GM19452 (cell line): ENCODE measurements around the gene MB21D2.
A peak's percentile ranks its signal among the peaks of the same experiment; 100 is the strongest.

ENCODE experiments used
- ATAC-seq: cut with Tn5 transposase; IDR thresholded peaks from one replicate; pipeline ENCODE4 v1.9.1; 2021; ENCODE audit not compliant: unreplicated experiment

The MB21D2 gene

GRCh38 chr3:192835818-192836815 is 81.5 kb downstream of the MB21D2 start:
- ATAC-seq: no peak

GRCh38 chr3:192834428-192834827 is 83.2 kb downstream of the MB21D2 start:
- no peak for ATAC-seq

DNA sequence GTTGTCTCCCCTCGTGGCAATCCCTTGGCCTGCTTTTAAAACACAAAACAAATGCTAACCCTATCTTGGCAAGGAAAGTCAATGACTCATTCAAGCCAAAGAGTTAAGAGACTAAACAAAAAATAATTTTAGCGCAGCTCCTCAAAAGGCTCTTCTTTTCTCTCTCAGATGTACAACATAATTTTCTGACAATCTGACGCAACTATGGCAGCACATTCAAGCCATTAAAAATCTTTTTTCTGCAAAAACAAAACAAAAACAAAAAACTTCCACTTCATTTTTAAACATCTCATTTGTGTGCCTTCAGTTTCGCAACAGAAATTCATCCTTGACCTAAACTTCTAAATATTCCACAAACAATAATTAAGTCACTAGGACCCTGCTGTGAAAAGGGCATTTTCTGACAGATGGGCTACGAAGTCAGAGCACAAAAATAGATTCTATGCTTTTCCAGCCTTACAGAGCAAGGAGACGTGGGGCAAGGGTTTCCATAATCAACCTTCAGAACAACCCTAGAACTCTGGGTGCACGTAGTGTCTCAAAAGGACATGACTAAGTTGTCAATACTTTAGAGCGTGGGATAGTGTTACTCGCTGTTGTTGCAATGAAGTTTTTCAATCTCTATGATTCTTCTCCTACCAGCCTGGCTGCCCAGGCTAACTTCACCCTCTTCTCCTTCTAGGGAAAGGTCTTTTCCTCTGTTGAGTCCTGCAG is 84.3 kb downstream of the MB21D2 start:
- no peak for ATAC-seq

GRCh38 chr3:192831801-192832347 is 85.8 kb downstream of the MB21D2 start:
- ATAC-seq: no peak

GRCh38 chr3:192831111-192831644 is 86.5 kb downstream of the MB21D2 start:
- ATAC-seq: peak; percentile 25

DNA sequence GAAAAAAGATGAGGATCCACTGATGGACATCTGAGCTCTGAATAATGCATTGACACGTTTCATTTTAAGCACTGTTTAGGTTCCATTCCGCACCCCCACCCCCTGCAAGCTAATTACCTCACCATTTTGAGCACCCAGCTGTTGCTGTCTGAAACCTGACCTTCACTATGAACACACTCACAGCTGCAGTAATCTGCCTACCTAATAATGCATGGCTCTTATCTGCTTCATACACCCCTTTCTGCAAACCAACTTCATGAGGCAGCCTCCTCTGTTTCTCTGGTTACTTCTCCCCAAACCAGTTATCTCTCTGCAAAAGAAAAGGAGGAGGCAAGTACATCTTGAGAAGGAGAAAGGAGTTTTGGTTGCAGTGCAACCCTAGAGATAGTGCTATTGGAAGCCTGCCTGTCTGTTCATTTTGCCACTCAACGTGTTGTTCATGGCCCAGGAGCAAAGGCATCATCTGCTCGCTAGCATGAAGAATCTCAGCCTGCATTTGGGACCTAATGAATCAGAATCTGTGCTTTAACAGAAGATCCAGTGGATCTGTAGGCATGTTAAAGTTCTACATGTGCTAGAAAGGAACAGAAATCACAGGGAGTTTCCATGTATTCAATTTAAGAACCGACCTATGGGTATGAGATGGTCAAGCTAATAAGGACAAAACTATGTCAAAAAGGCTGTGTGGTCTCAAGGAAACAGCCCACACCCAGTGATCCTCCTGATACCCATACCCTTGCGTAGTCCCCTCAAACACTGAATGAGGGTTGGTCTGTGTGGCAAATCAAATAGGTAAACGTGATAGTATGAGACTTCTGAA is 87.2 kb downstream of the MB21D2 start:
- peak; percentile 43 for ATAC-seq

DNA sequence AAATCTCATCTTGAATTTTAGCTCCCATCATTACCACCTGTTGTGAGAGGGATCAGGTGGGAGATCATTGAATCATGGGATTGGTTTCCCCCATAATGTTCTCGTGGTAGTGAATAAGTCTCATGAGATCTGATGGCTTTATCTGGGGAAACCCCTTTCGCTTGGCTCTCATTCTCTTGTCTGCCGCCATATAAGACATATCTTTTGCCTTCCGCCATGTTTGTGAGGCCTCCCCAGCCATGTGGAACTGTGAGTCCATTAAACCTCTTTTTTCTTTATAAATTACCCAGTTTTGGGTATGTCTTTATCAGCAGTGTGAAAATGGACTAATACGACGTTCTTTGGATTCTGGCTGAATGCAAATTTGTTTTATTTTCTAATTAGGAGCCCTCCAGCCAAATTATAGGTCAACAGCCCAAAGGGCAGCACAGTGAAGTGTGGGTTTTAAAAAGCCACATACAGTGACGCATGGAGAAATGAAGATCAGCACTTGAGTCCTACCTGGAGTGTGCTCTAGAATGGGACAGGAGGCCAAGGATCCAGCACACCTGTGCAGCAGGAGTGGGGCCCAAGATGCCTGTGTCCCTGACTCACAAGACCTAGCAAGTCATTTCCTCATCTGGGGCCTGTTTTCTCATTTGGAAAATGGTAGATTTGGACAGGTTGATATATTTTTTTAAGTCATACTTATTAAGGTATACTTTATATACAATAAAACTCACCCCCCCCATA is 89.6 kb downstream of the MB21D2 start:
- no peak for ATAC-seq

GRCh38 chr3:192827208-192827607 is 90.4 kb downstream of the MB21D2 start:
- no peak for ATAC-seq

GRCh38 chr3:192826214-192827006 is 91.2 kb downstream of the MB21D2 start:
- ATAC-seq: no peak

DNA sequence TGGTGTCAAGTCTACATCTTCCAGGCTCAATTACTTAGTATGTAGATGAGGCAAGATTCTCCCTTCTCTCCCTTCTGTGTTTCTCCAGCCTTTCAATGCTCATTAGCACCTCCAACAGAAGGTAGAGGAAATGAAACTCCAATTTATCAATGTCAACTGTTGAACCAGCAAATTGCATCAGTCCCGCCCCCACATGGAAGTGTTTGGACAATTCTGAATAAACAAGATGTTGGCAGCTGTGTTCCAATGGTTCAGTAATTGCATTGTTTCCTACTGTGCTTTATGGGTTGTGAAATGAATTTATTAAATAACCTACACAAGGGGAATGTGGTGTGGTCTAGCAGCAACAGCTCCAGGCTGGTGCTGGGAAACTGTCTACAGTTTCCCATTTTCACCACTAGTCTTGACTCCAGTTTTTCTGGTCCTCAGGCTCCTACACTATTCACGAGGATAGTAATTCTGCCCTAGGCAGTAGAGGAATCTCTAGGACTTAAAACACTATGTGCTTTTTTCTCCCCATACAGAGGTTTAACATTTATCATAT is 91.9 kb downstream of the MB21D2 start:
- ATAC-seq: no peak

GRCh38 chr3:192825216-192825615 is 92.4 kb downstream of the MB21D2 start:
- no peak for ATAC-seq

DNA sequence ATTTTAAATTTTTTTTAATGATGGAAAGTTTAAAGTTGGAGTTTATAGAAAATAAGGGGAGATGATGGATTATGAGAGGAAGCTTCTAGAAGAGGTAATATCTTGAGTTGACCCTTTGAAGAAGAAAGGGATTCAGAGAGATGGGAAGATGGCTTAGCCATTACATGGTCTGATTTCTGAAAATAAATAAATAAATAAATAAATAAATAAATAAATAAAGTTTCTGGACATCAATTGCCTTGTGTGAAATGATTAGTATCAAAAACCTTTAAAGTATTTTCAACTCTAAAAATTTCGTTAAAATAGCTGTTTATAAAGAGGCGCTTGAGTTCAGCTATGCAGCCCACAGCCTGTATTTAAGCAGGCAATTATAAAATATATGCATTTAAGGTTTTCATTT is 93.3 kb downstream of the MB21D2 start:
- ATAC-seq: no peak

DNA sequence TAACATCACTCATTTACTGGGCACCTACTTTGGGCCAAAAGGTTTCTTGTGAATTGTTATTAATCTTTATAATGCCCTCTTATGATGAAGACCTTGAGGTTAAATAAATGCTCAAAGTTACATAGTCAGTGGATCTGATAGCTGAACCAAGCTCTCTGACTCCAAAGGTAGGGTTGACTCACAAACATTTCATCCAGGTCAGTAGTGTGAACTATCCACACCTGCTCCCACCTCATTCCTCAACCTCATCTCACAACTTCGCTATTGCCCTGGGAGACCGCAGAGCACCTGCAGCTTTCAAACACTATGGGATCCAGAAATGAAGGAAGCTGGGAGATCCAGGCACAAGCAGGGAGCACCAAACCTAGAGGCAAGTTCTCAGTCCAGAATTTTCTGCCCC is 96.5 kb downstream of the MB21D2 start:
- no peak for ATAC-seq

DNA sequence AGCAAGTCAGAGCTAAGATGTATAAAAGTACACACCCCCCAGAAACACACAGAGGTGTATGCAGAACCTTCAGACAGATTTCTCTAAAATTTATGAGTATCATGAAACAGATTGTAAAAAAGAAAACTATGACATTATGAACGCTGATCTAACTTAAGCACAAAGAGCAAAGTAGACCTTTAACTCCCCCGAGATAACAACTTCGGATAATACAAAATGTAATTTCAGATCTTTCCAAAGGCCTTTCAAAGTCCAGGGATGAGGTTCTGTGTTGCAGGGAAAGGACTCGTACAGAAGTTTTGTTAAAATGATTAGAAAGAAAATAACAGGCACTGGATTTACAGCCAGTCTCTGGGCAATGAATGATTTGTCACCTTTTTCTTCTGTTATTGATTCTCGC is 97.5 kb downstream of the MB21D2 start:
- ATAC-seq: no peak

GRCh38 chr3:192819001-192819569 is 98.6 kb downstream of the MB21D2 start:
- no peak for ATAC-seq

DNA sequence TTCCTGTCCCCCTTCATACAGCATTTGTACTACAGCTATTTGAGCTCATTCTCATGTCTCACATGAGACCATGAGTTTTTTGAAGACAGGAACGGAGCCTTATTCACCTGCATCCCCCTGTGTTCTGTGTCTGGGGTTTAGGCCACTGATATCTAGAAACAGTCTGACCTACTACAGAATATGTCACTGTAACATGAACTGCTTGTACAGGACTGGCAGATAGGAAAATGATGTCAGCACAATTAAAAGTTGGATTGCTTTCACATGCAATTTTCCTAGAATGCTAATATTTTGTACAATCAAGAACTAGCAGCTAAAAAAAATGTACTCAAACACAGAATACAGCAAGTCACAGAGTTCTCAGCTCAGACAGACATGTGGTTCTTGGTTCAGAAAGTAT is 99.5 kb downstream of the MB21D2 start:
- ATAC-seq: no peak

DNA sequence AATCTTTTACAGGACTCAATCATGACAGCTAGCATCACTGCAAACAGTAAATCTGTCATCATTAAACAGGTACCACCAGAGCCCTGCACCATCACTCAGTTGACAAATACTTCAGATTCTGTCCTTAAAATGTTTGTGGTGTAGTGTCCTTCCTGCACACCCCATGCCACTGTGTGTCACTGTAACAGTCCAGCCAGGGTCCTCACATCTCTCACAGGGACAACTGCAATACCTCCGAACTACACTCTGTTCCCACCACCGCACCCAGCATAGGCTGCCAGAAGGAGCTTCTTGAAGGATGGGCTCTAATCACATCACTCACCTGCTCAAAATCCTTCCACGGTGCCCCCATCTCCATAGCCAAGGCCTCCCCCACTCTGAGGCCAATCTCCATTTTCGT is 100.2 kb downstream of the MB21D2 start:
- ATAC-seq: peak; percentile 12

DNA sequence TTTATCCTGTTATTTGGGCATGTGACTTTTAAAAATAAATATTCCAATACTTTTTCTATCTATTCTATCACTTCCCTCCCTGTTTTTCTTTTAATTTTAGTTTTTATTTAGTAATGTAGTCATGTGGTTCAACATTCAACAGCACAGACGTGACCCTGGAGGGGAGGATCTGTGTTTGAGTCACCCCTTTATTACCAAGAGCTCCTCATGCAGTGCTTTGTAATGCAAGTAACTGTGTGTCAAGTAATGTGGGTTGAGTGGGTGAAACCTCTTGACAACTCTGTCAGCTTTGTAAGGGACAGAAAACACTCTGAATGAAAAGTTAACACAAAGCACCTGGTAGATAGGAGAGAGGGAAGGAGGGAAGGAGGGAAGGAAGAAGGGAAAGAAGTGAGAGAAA is 100.6 kb downstream of the MB21D2 start:
- ATAC-seq: peak; percentile 57

DNA sequence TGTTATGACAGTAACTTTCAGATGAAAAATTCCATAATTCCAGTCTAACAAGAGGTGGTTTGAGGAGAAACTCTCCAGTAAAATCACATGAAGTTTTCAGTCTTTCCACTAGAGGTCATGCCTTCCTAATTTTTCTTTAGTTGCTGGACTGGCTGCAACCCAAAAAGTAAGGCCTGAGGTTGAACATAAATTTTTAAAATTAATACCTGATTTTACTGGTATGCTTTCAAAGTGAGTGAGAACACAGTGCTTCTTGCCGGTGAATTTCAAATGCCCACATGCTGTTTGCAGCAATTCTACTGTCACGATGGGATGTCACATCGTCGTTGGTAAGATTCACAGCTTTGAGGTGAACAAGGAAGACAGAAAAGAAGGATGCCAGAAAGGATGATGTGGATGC is 101.3 kb downstream of the MB21D2 start:
- ATAC-seq: no peak
